K562 (cell line): ENCODE data around the gene STK32C. TPM values are rescaled to one million over a fixed set of nuclear protein-coding genes. Genes with fewer than 3 reads are reported as not detected.

Experiments used
- ATAC-seq: fragments of 200-7000 bp; cut with Tn5 transposase; 3 replicates; pipeline ENCODE4 v1.9.1; 2020; ENCODE audit warnings: moderate library complexity
- BruUV-seq: library from RNA; stranded (reverse); fragments of 400-500 nt; replicated peaks from 2 replicates; lab custom pipeline; 2021; lab: Mats Ljungman, UMichigan
- CTCF ChIA-PET: fragments of 300-600 bp; formaldehyde crosslinking; extraction: SDS; loops from one replicate; lab custom pipeline; 2021; ENCODE audit warnings: low intra/inter-chr PET ratio; lab: Yijun Ruan, JAX
- POLR2A ChIA-PET: fragments of 300-600, 350-650 bp; sonication (Branson Sonifier 250); formaldehyde crosslinking; extraction: SDS; loops from one replicate; lab custom pipeline; 2021; ENCODE audit warnings: antibody characterized with exemption, inconsistent platforms; lab: Yijun Ruan, JAX
- DNase-seq, 4 experiments: peaks; one replicate each; pipeline versions ENCODE4 v3.0.0 to v3.0.0-alpha.2; 2011 to 2018; ENCODE audit warnings: low spot score in 3 of 4, mixed read lengths in 3 of 4; ENCODE audit errors: extremely low read depth in 1 of 4
- FAIRE-seq: peaks from 2 replicates; lab custom pipeline; 2011; peaks lifted over from hg19 to GRCh38; lab: Jason Lieb, UNC
- H2AFZ ChIP-seq: 2 replicates; pipeline ENCODE4 v1.6.0; 2011; ENCODE audit warnings: low read depth, low read length, control low read depth, inconsistent platforms
- H3K27ac ChIP-seq: fragments of 200-600 bp; 3 replicates; pipeline ENCODE4 v1.8.0; 2011; ENCODE audit warnings: low read depth, mild to moderate bottlenecking, control low read depth, inconsistent platforms, low read length, moderate library complexity, mixed read lengths; ENCODE audit errors: extremely low read depth
- H3K27me3 ChIP-seq, 2 experiments: fragments of 300-600 bp in 1 of 2; 2 replicates in 1 of 2; 3 replicates in 1 of 2; pipeline versions ENCODE4 v1.6.0 to v1.8.0; 2011; ENCODE audit warnings: inconsistent platforms in 2 of 2, low read length in 2 of 2, mild to moderate bottlenecking in 1 of 2, mixed read lengths in 1 of 2, moderate library complexity in 1 of 2; ENCODE audit not compliant: control insufficient read depth in 2 of 2, insufficient read depth in 2 of 2
- H3K36me3 ChIP-seq: fragments of 300-600 bp; 3 replicates; pipeline ENCODE4 v1.8.0; 2011; ENCODE audit warnings: mild to moderate bottlenecking, low read length, inconsistent platforms; ENCODE audit not compliant: control insufficient read depth, insufficient read depth
- H3K4me1 ChIP-seq, 2 experiments: fragments of 200-600 bp in 1 of 2; replicated peaks in 1 of 2; 2 replicates in 1 of 2; 3 replicates in 1 of 2; pipeline versions ENCODE4 v1.5.1 to v1.8.0; 2011; ENCODE audit warnings: inconsistent platforms in 2 of 2, low read length in 2 of 2, mild to moderate bottlenecking in 1 of 2, mixed read lengths in 1 of 2, moderate library complexity in 1 of 2; ENCODE audit not compliant: control insufficient read depth in 2 of 2, insufficient read depth in 2 of 2
- H3K4me2 ChIP-seq: 2 replicates; pipeline ENCODE4 v1.6.1; 2011; ENCODE audit warnings: low read length, control low read depth, inconsistent platforms, mixed read lengths; ENCODE audit not compliant: insufficient read depth
- H3K4me3 ChIP-seq: fragments of 200-600 bp; sonication (generic), shearing (Covaris generic); 2 replicates; pipeline ENCODE4 v1.5.1; 2016; ENCODE audit warnings: control low read depth, inconsistent platforms
- H3K79me2 ChIP-seq: fragments of 200-600 bp; 3 replicates; pipeline ENCODE4 v1.8.0; 2011; ENCODE audit warnings: low read length, inconsistent platforms; ENCODE audit not compliant: control insufficient read depth, insufficient read depth
- H3K9ac ChIP-seq, 2 experiments: 2 replicates each; pipeline versions ENCODE4 v1.6.0 to v1.6.1; 2011; ENCODE audit warnings: low read depth in 2 of 2, low read length in 2 of 2, control low read depth in 1 of 2, inconsistent platforms in 1 of 2, mild to moderate bottlenecking in 1 of 2, mixed read lengths in 1 of 2; ENCODE audit not compliant: insufficient read depth in 1 of 2
- H3K9me1 ChIP-seq: one replicate; pipeline ENCODE4 v1.6.0; 2011; ENCODE audit warnings: inconsistent platforms, mild to moderate bottlenecking, low read length, moderate library complexity; ENCODE audit not compliant: control insufficient read depth, insufficient read depth
- H3K9me3 ChIP-seq: replicated peaks from 2 replicates; pipeline ENCODE4 v1.5.1; 2011; ENCODE audit warnings: low read depth, low read length, inconsistent platforms; ENCODE audit not compliant: control insufficient read depth, insufficient read depth
- H4K20me1 ChIP-seq: replicated peaks from 2 replicates; pipeline ENCODE4 v1.6.1; 2011; ENCODE audit warnings: low read length, inconsistent platforms, mixed read lengths; ENCODE audit not compliant: control insufficient read depth, insufficient read depth
- E2F1 ChIP-seq: sonication (generic); formaldehyde crosslinking; IDR thresholded peaks from 2 replicates; pipeline ENCODE4 v1.8.1; 2023; ENCODE audit warnings: mild to moderate bottlenecking, missing genetic modification reagents, moderate library complexity
- MECOM ChIP-seq: fragments of 250-450 bp; sonication (Bioruptor Pico); IDR thresholded peaks from 2 replicates; pipeline ENCODE4 v1.8.0; 2022; ENCODE audit warnings: inconsistent platforms
- SMAD2 ChIP-seq: fragments of 150-350 bp; IDR thresholded peaks from 2 replicates; pipeline ENCODE4 v1.6.1; 2014; ENCODE audit warnings: low read depth, mild to moderate bottlenecking, low read length
- SMARCA5 ChIP-seq: fragments of 450-650 bp; IDR thresholded peaks from 2 replicates; pipeline ENCODE4 v1.6.1; 2016
- TCFL5 ChIP-seq: fragments of 250-450 bp; sonication (Bioruptor Pico); conservative IDR thresholded peaks from 2 replicates; pipeline ENCODE4 v1.6.1; 2021; ENCODE audit warnings: mild to moderate bottlenecking, moderate library complexity, matching md5 sums
- TEAD1 ChIP-seq, 2 experiments: fragments of 450-650 bp in 1 of 2; sonication (generic) in 1 of 2; formaldehyde crosslinking; IDR thresholded peaks; 2 replicates each; pipeline versions ENCODE4 v1.4.0 to v1.8.0; 2020 to 2022; ENCODE audit warnings: mild to moderate bottlenecking in 2 of 2, missing genetic modification reagents in 1 of 2
- ZNF134 ChIP-seq: fragments of 250-450 bp; sonication (Bioruptor Pico); conservative IDR thresholded peaks from 2 replicates; pipeline ENCODE4 v1.4.0; 2020
- ZNF277 ChIP-seq: fragments of 250-450 bp; sonication (Bioruptor Pico); IDR thresholded peaks from 2 replicates; pipeline ENCODE4 v1.8.0; 2022; ENCODE audit warnings: inconsistent platforms, mild to moderate bottlenecking, moderate library complexity, borderline replicate concordance
- ZNF695 ChIP-seq: fragments of 450-650 bp; formaldehyde crosslinking; IDR thresholded peaks from 2 replicates; pipeline ENCODE4 v1.4.0; 2020; ENCODE audit warnings: mild to moderate bottlenecking, moderate library complexity
- WGBS: fragments of 100-300 bp; shearing (Covaris generic); methylation state at CpG from one replicate; pipeline ENCODE4 v1.1.6; 2016; ENCODE audit warnings: low coverage, mixed read lengths; ENCODE audit not compliant: insufficient coverage; ENCODE audit errors: missing lambda C conversion rate; 5-methylcytosine and 5-hydroxymethylcytosine counted together
- in situ Hi-C: fragments of 300-500 bp; cut with MboI; formaldehyde crosslinking; loops from 4 replicates; pipeline ENCODE4 v1.15.0; 2018; ENCODE audit warnings: inconsistent platforms, mixed read lengths
- intact Hi-C: fragments of 100-400 bp; cut with micrococcal nuclease; formaldehyde crosslinking; loops from 2 replicates; pipeline ENCODE4 v1.14.2; 2022
- polyA plus RNA-seq, 8 experiments: library from polyadenylated mRNA; depleted of rRNA in 4 of 8; stranded (reverse) in 5 of 8; unstranded in 3 of 8; fragments of >200 nt; fragmentation: Nextera tagmentation in 2 of 8; fragmentation: Illumina TruSeq in 1 of 8; extraction: Ambion mirVana in 2 of 8; extraction: Trizol in 1 of 8; gene quantifications; 2 replicates each; pipeline versions ENCODE4 v1.2.1 to v1.2.3, GENCODE V29; 2011 to 2014; ENCODE audit warnings: inconsistent platforms in 1 of 8, missing spikeins in 1 of 8
- total RNA-seq, 7 experiments: library from RNA; depleted of rRNA in 6 of 7; stranded (reverse); fragments of >200 nt in 6 of 7; fragmentation: Illumina TruSeq in 2 of 7; extraction: Trizol in 2 of 7; gene quantifications; 2 replicates each; pipeline versions ENCODE4 v1.2.1 to v1.2.3, GENCODE V29; 2011 to 2021; ENCODE audit warnings: low replicate concordance in 1 of 7
- TF ChIP-seq, protein P1 (sequence below): IDR thresholded peaks from 2 replicates; pipeline ENCODE4 v1.6.1; 2014; ENCODE audit warnings: antibody characterized with exemption

The STK32C gene
- total and polyA plus RNA-seq, 9 of the 15 experiments (the other 6 are each of a cell fraction or from before 2014, with no cell fraction given) = 1.5 to 20.9 (median 6.5) TPM

- POLR2A ChIA-PET = no interaction called here
- no peak for DNase-seq
- FAIRE-seq = no peak
- H3K36me3 ChIP-seq = no peaks in the 10 kb centered on the region
- in situ Hi-C loops = no loop called here
- H2AFZ ChIP-seq = no peak overlapping the region
- peaks cover 5 to 59% of the 10 kb centered on the region in 2 experiments; a peak in 4 of 5 replicates for H3K27me3 ChIP-seq
- WGBS = 16% methylated on average over 25 of the region's 25 CpGs
- intact Hi-C loops = no loop called here
- no TSS peak for BruUV-seq
- no peak overlapping the region for H3K4me2 ChIP-seq
- no peaks in the 10 kb centered on the region for H3K9me1 ChIP-seq
- peaks cover 8% of the 10 kb centered on the region for H4K20me1 ChIP-seq
- peaks cover 0 to 10% of the 10 kb centered on the region in 2 experiments; a peak in 2 of 5 replicates for H3K4me1 ChIP-seq
- H3K9ac ChIP-seq = no peak overlapping the region
- H3K27ac ChIP-seq = no peak overlapping the region
- H3K79me2 ChIP-seq = no peaks in the 10 kb centered on the region
- H3K9me3 ChIP-seq = no peaks in the 10 kb centered on the region
- no peak for TF ChIP-seq E2F1 (CRISPR knock-in tag)
- TF ChIP-seq SMARCA5 = no peak
- no peak for TF ChIP-seq ZNF134 (CRISPR knock-in tag)
- TF ChIP-seq, protein P1, sequence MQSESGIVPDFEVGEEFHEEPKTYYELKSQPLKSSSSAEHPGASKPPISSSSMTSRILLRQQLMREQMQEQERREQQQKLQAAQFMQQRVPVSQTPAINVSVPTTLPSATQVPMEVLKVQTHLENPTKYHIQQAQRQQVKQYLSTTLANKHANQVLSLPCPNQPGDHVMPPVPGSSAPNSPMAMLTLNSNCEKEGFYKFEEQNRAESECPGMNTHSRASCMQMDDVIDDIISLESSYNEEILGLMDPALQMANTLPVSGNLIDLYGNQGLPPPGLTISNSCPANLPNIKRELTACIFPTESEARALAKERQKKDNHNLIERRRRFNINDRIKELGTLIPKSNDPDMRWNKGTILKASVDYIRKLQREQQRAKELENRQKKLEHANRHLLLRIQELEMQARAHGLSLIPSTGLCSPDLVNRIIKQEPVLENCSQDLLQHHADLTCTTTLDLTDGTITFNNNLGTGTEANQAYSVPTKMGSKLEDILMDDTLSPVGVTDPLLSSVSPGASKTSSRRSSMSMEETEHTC = no peak
- no peak for TF ChIP-seq TEAD1 (CRISPR knock-in tag; IDR thresholded peaks at IDR 0.05)
- no peak for TF ChIP-seq ZNF695 (CRISPR knock-in tag)
- TF ChIP-seq SMAD2 = no peak
- no peak for TF ChIP-seq TCFL5 (CRISPR knock-in tag)
- no peak for TF ChIP-seq MECOM (CRISPR knock-in tag)
- no peak for TF ChIP-seq ZNF277
- TF ChIP-seq, all 486 proteins: peak for 0
- H3K4me3 ChIP-seq = no peak overlapping the region
- CTCF ChIA-PET = no interaction called here
- no peak for ATAC-seq
Measured at GRCh38 chr10:132293813-132294520, 13.8 kb downstream of the STK32C start.
